ENCODE results near the gene NOSIP. TPM values are rescaled to one million over a fixed set of nuclear protein-coding genes. Genes with fewer than 3 reads are reported as not detected.

The NOSIP gene
- total RNA-seq, 1 experiment from 2014 or later: 97.9 TPM

DNA sequence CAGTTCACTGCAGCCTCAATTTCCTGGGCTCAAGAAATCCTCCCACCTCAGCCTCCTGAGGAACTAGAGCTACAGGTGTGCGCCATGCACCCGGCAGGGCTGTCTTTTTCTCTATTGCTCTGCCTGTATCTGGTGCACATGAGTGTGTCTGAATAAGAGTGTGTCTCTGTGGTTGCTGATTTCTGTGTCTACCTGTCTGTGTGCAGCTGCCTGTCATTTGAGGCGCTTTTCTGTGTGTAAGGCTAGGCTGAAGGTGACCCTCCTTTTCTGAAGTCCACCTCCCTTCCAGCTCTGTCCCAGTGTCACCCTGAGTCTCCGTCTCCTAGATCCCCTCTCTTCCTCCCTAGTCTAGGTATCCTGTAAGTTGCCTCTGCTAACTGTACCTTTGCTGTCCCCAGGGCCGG lies 9.1 kb upstream of the NOSIP start:
- no peak for DNase-seq (ENCODE audit: low spot score)
- H3K4me3 Mint-ChIP-seq: peak overlapping the region; percentile 4; the same call in 1 of the 2 replicates
- ChIA-PET POLR2A (interaction anchor here (0.5 to 1.1 kb wide), 5 partner anchors 9 to 87 kb away, joined by 3 to 5 read pairs (median 4); no protein-coding TSS in a partner anchor), CTCF (interaction anchor here (0.6 to 4.0 kb wide), 6 partner anchors 18 to 116 kb away, joined by 3 to 21 read pairs (median 4); partner anchors contain the start of genes FLT3LG and PRMT1)
- TF ChIP-seq, protein P1, sequence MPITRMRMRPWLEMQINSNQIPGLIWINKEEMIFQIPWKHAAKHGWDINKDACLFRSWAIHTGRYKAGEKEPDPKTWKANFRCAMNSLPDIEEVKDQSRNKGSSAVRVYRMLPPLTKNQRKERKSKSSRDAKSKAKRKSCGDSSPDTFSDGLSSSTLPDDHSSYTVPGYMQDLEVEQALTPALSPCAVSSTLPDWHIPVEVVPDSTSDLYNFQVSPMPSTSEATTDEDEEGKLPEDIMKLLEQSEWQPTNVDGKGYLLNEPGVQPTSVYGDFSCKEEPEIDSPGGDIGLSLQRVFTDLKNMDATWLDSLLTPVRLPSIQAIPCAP (CRISPR knock-in tag; IDR thresholded peaks at IDR 0.05): no peak
- TF ChIP-seq, protein P2, sequence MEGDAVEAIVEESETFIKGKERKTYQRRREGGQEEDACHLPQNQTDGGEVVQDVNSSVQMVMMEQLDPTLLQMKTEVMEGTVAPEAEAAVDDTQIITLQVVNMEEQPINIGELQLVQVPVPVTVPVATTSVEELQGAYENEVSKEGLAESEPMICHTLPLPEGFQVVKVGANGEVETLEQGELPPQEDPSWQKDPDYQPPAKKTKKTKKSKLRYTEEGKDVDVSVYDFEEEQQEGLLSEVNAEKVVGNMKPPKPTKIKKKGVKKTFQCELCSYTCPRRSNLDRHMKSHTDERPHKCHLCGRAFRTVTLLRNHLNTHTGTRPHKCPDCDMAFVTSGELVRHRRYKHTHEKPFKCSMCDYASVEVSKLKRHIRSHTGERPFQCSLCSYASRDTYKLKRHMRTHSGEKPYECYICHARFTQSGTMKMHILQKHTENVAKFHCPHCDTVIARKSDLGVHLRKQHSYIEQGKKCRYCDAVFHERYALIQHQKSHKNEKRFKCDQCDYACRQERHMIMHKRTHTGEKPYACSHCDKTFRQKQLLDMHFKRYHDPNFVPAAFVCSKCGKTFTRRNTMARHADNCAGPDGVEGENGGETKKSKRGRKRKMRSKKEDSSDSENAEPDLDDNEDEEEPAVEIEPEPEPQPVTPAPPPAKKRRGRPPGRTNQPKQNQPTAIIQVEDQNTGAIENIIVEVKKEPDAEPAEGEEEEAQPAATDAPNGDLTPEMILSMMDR (IDR thresholded peaks at IDR 0.05): no peak
- peak overlapping the region; percentile 95 for H3K27ac Mint-ChIP-seq
- H3K9me3 Mint-ChIP-seq: no peaks in the 10 kb centered on the region
- H3K27me3 Mint-ChIP-seq (ENCODE audit: low read depth): no peaks in the 10 kb centered on the region
- H3K4me1 Mint-ChIP-seq: peaks cover 17% of the 10 kb centered on the region
- H3K36me3 Mint-ChIP-seq: peaks cover 10% of the 10 kb centered on the region
- ATAC-seq: 0 out of 2 replicates have a peak, but pooled peaks have one; percentile 0

DNA sequence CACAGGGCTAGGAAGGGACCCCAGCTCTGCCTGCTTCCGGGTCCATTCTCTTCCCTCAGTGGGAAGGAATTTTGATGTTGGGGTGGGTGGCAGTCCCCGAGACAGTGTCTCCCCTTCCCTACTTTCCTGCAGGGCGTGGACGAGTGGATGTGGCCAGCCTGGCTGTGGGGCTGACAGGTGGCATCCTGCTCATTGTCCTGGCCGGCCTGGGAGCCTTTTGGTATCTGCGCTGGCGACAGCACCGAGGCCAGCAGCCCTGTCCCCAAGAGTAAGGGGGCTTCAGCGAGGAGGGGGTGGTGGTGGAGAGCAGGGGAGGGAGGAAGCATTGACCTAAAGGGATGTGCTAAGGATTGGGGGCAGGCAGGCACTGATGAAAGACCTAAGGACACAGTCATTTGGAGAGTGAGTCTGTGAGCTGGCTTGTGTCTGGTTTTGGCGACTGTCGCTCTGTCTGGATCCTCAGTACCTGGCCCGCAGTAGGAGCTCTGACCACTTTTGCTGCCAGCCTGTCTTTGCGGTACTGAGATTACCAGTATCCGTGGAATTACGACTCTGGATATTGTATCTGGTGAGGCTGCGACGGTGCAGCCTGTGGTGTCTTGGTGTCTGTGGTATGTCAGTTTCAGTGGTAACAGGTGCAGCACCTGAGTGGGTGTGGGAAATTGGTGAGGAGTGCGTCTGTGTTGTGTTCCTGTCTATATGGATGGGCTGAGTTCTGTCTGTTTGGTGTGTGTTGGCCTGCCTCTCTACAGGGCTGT lies 8.2 kb upstream of the NOSIP start:
- TF ChIP-seq, protein P3, sequence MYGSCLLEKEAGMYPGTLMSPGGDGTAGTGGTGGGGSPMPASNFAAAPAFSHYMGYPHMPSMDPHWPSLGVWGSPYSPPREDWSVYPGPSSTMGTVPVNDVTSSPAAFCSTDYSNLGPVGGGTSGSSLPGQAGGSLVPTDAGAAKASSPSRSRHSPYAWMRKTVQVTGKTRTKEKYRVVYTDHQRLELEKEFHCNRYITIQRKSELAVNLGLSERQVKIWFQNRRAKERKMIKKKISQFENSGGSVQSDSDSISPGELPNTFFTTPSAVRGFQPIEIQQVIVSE (CRISPR knock-in tag; IDR thresholded peaks at IDR 0.05; ENCODE audit: borderline replicate concordance): no peak
- TF ChIP-seq, protein P4, sequence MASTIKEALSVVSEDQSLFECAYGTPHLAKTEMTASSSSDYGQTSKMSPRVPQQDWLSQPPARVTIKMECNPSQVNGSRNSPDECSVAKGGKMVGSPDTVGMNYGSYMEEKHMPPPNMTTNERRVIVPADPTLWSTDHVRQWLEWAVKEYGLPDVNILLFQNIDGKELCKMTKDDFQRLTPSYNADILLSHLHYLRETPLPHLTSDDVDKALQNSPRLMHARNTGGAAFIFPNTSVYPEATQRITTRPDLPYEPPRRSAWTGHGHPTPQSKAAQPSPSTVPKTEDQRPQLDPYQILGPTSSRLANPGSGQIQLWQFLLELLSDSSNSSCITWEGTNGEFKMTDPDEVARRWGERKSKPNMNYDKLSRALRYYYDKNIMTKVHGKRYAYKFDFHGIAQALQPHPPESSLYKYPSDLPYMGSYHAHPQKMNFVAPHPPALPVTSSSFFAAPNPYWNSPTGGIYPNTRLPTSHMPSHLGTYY (CRISPR knock-in tag; IDR thresholded peaks at IDR 0.05): no peak
- TF ChIP-seq TP53 (CRISPR knock-in tag; IDR thresholded peaks at IDR 0.05) (no peak), TCF7 (CRISPR knock-in tag; IDR thresholded peaks at IDR 0.05; ENCODE audit: low read depth) (no peak), ATF1 (CRISPR knock-in tag; IDR thresholded peaks at IDR 0.05) (no peak), CBFB (CRISPR knock-in tag; IDR thresholded peaks at IDR 0.05; ENCODE audit: low read depth) (no peak)
- CTCF ChIA-PET: interaction anchor here (1.8 to 4.0 kb wide), 2 partner anchors 18 to 55 kb away, joined by 6 to 21 read pairs; no protein-coding TSS in a partner anchor

DNA sequence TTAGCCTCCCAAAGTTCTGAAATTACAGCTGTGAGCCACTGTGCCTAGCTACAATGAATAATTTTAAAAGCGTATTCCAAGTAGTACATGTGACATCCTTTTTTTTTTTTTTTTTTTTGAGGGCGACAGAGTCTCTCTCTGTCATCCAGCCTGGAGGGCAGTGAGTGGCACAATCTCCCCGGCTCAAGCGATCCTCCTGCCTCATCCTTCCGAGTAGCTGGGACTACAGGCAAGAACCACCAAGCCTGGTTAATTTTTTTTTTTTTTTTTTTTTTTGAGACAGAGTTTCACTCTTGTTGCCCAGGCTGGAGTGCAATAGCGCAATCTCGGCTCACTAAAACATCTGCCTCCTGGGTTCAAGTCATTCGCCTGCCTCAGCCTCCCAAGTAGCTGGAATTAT lies 6.9 kb upstream of the NOSIP start:
- no peaks in the 10 kb centered on the region for H3K27me3 Mint-ChIP-seq (ENCODE audit: low read depth)
- DNase-seq (ENCODE audit: low spot score) (no peak), ATAC-seq (no peak)
- peaks cover 9% of the 10 kb centered on the region for H3K4me1 Mint-ChIP-seq
- H3K36me3 Mint-ChIP-seq: no peaks in the 10 kb centered on the region
- H3K9me3 Mint-ChIP-seq: no peaks in the 10 kb centered on the region
- no peak overlapping the region for H3K27ac Mint-ChIP-seq
- ChIA-PET CTCF (interaction anchor here (0.6 to 0.7 kb wide), 2 partner anchors 24 to 55 kb away, joined by 4 to 6 read pairs; partner anchors contain the start of gene SCAF1), POLR2A (interaction anchor here (0.7 to 1.2 kb wide), 2 partner anchors 73 to 179 kb away, joined by 3 read pairs; no protein-coding TSS in a partner anchor)
- H3K4me3 Mint-ChIP-seq: no peak overlapping the region
- TF ChIP-seq, protein P5, sequence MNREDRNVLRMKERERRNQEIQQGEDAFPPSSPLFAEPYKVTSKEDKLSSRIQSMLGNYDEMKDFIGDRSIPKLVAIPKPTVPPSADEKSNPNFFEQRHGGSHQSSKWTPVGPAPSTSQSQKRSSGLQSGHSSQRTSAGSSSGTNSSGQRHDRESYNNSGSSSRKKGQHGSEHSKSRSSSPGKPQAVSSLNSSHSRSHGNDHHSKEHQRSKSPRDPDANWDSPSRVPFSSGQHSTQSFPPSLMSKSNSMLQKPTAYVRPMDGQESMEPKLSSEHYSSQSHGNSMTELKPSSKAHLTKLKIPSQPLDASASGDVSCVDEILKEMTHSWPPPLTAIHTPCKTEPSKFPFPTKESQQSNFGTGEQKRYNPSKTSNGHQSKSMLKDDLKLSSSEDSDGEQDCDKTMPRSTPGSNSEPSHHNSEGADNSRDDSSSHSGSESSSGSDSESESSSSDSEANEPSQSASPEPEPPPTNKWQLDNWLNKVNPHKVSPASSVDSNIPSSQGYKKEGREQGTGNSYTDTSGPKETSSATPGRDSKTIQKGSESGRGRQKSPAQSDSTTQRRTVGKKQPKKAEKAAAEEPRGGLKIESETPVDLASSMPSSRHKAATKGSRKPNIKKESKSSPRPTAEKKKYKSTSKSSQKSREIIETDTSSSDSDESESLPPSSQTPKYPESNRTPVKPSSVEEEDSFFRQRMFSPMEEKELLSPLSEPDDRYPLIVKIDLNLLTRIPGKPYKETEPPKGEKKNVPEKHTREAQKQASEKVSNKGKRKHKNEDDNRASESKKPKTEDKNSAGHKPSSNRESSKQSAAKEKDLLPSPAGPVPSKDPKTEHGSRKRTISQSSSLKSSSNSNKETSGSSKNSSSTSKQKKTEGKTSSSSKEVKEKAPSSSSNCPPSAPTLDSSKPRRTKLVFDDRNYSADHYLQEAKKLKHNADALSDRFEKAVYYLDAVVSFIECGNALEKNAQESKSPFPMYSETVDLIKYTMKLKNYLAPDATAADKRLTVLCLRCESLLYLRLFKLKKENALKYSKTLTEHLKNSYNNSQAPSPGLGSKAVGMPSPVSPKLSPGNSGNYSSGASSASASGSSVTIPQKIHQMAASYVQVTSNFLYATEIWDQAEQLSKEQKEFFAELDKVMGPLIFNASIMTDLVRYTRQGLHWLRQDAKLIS (CRISPR knock-in tag; IDR thresholded peaks at IDR 0.05; ENCODE audit: borderline replicate concordance): no peak
- TF ChIP-seq, protein P6, sequence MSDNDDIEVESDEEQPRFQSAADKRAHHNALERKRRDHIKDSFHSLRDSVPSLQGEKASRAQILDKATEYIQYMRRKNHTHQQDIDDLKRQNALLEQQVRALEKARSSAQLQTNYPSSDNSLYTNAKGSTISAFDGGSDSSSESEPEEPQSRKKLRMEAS (CRISPR knock-in tag; IDR thresholded peaks at IDR 0.05): no peak
- TF ChIP-seq ZNF671 (CRISPR knock-in tag; IDR thresholded peaks at IDR 0.05) (no peak), JAZF1 (CRISPR knock-in tag; IDR thresholded peaks at IDR 0.05) (no peak)
- TF ChIP-seq, protein P7, sequence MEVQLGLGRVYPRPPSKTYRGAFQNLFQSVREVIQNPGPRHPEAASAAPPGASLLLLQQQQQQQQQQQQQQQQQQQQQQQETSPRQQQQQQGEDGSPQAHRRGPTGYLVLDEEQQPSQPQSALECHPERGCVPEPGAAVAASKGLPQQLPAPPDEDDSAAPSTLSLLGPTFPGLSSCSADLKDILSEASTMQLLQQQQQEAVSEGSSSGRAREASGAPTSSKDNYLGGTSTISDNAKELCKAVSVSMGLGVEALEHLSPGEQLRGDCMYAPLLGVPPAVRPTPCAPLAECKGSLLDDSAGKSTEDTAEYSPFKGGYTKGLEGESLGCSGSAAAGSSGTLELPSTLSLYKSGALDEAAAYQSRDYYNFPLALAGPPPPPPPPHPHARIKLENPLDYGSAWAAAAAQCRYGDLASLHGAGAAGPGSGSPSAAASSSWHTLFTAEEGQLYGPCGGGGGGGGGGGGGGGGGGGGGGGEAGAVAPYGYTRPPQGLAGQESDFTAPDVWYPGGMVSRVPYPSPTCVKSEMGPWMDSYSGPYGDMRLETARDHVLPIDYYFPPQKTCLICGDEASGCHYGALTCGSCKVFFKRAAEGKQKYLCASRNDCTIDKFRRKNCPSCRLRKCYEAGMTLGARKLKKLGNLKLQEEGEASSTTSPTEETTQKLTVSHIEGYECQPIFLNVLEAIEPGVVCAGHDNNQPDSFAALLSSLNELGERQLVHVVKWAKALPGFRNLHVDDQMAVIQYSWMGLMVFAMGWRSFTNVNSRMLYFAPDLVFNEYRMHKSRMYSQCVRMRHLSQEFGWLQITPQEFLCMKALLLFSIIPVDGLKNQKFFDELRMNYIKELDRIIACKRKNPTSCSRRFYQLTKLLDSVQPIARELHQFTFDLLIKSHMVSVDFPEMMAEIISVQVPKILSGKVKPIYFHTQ (CRISPR knock-in tag; IDR thresholded peaks at IDR 0.05): no peak

More for the DNA sequence above, 8.2 kb upstream of the NOSIP start:
- peaks cover 10% of the 10 kb centered on the region for H3K4me1 Mint-ChIP-seq
- H3K9me3 Mint-ChIP-seq: no peaks in the 10 kb centered on the region
- no peak for DNase-seq (ENCODE audit: low spot score)
- H3K4me3 Mint-ChIP-seq: no peak overlapping the region
- POLR2A ChIA-PET: interaction anchor here (1.0 to 1.2 kb wide), 2 partner anchors 8 to 178 kb away, joined by 3 read pairs; no protein-coding TSS in a partner anchor
- H3K27ac Mint-ChIP-seq: peak overlapping the region; percentile 18; the same call in 1 of the 2 replicates
- H3K27me3 Mint-ChIP-seq (ENCODE audit: low read depth): no peaks in the 10 kb centered on the region
- H3K36me3 Mint-ChIP-seq: peaks cover under 1% of the 10 kb centered on the region; the same call in 1 of the 2 replicates
- ATAC-seq: no peak
